ENCODE data around the gene IQUB. TPM values are rescaled to one million over a fixed set of nuclear protein-coding genes. Genes with fewer than 3 reads are reported as not detected.
"Not testable (repeated sequence)": the region's sequence is repeated elsewhere in the genome, so short reads cannot be mapped to it uniquely, and the experiment has no call there.

The IQUB gene
- total RNA-seq, 1 donor from 2014 or later, result not detected

- FAIRE-seq (no peak), DNase-seq (ENCODE audit: low read depth) (peak; percentile 47)
- Histone ChIP-seq H3K4me3 (ENCODE audit: low read depth, low read length) (no peak overlapping the region), H3K36me3 (ENCODE audit: control insufficient read depth, insufficient read depth, low read length) (no peaks in the 10 kb centered on the region), H3K27me3 (ENCODE audit: control insufficient read depth, insufficient read depth, low read length) (no peaks in the 10 kb centered on the region)
- TF ChIP-seq CTCF (IDR thresholded peaks at IDR 0.05; ENCODE audit: insufficient read depth, low read length, severe bottlenecking), result no peak
These were observed 124.0 kb downstream of the IQUB start for GRCh38 chr7:123410273-123410904.

- H3K27me3 ChIP-seq (ENCODE audit: control insufficient read depth, insufficient read depth, low read length); H3K36me3 ChIP-seq (ENCODE audit: control insufficient read depth, insufficient read depth, low read length); DNase-seq (ENCODE audit: low read depth); FAIRE-seq; H3K4me3 ChIP-seq (ENCODE audit: low read depth, low read length): not testable (repeated sequence)
These were observed 126.4 kb downstream of the IQUB start for GRCh38 chr7:123407951-123408350.

Other genes starting within 250 kb of the IQUB start
- 27.9 and 42.0 TPM in 2 replicates for gene NDUFA5, start 23.2 kb upstream of the IQUB start, total RNA-seq
- gene ASB15, start 67.2 kb upstream of the IQUB start, total RNA-seq, result not detected in 2 replicates
- not detected in 2 replicates for gene LMOD2, start 121.3 kb upstream of the IQUB start, total RNA-seq
- 15.0 and 24.3 TPM in 2 replicates for gene WASL, start 214.4 kb upstream of the IQUB start, total RNA-seq

Data from bronchial epithelial cell (primary cell).